AG04450 (cell line): ENCODE measurements around the gene DCDC2C. TPM values are rescaled to one million over a fixed set of nuclear protein-coding genes. Genes with fewer than 3 reads are reported as not detected.
A peak's percentile ranks its signal among the peaks of the same experiment; 100 is the strongest.

Experiments
- CTCF ChIA-PET: fragments of 300-600, 350-600 bp; formaldehyde crosslinking; extraction: SDS; loops from one replicate; lab custom pipeline; 2022; ENCODE audit warnings: antibody characterized with exemption, inconsistent platforms; lab: Charles Lee
- POLR2A ChIA-PET: fragments of 350-600 bp; formaldehyde crosslinking; extraction: SDS; loops from one replicate; lab custom pipeline; 2021; ENCODE audit warnings: antibody characterized with exemption, inconsistent platforms; lab: Yijun Ruan, JAX
- DNase-seq: peaks from one replicate; pipeline ENCODE4 v3.0.0-alpha.2; 2011; ENCODE audit warnings: low read depth, low spot score
- H3K27ac ChIP-seq: one replicate; pipeline ENCODE4 v1.5.1; 2012; ENCODE audit warnings: low read depth, low read length, control low read depth
- H3K27me3 ChIP-seq: one replicate; pipeline ENCODE4 v1.6.0; 2012; ENCODE audit warnings: low read length; ENCODE audit not compliant: control insufficient read depth, insufficient read depth
- H3K4me3 ChIP-seq: 2 replicates; pipeline ENCODE4 v1.5.1; 2011; ENCODE audit warnings: mild to moderate bottlenecking, low read depth, low read length, control low read depth
- H3K9me3 ChIP-seq: 2 replicates; pipeline ENCODE4 v1.5.1; 2012; ENCODE audit warnings: low read length; ENCODE audit not compliant: control insufficient read depth, insufficient read depth
- CTCF ChIP-seq: IDR thresholded peaks from 2 replicates; pipeline ENCODE4 v1.5.1; 2011; ENCODE audit warnings: low read depth, low read length, control low read depth, inconsistent platforms
- polyA plus RNA-seq: library from polyadenylated mRNA; depleted of rRNA; stranded (reverse); fragments of >200 nt; gene quantifications from 2 replicates; pipeline ENCODE4 v1.2.3, GENCODE V29; 2011

Gene DCDC2C
- polyA plus RNA-seq, 1 experiment: not detected

GRCh38 chr2:3731829-3732228, 28.5 kb downstream of the DCDC2C start:
- CTCF ChIA-PET: interaction anchor here (0.6 to 2.0 kb wide), 3 partner anchors 11 to 95 kb away, joined by 3 to 14 read pairs (median 3); no protein-coding TSS in a partner anchor
- DNase-seq: no peak
- TF ChIP-seq CTCF: no peak
- H3K4me3 ChIP-seq: no peak overlapping the region
- no peak overlapping the region for H3K27ac ChIP-seq
- POLR2A ChIA-PET: no interaction called here
- H3K9me3 ChIP-seq: no peaks in the 10 kb centered on the region
- H3K27me3 ChIP-seq: peaks cover 7% of the 10 kb centered on the region

GRCh38 chr2:3736112-3736511, 32.7 kb downstream of the DCDC2C start:
- no peak for DNase-seq
- no peak overlapping the region for H3K4me3 ChIP-seq
- CTCF ChIA-PET: interaction anchor here (2.8 to 6.5 kb wide), 2 partner anchors 8 to 91 kb away, joined by 14 to 72 read pairs; no protein-coding TSS in a partner anchor
- TF ChIP-seq CTCF: no peak
- no peak overlapping the region for H3K27ac ChIP-seq
- H3K27me3 ChIP-seq: peaks cover 13% of the 10 kb centered on the region
- no peaks in the 10 kb centered on the region for H3K9me3 ChIP-seq
- POLR2A ChIA-PET: no interaction called here

- DNase-seq: no peak
- no peak for TF ChIP-seq CTCF
- ChIA-PET CTCF (interaction anchor here (0.6 to 6.5 kb wide), 3 partner anchors 9 to 90 kb away, joined by 3 to 72 read pairs (median 14); no protein-coding TSS in a partner anchor), POLR2A (interaction anchor here (0.6 kb wide), 1 partner anchor 87 kb away, joined by 4 read pairs; no protein-coding TSS in a partner anchor)
- Histone ChIP-seq H3K27me3 (peaks cover 13% of the 10 kb centered on the region), H3K27ac (no peak overlapping the region), H3K9me3 (no peaks in the 10 kb centered on the region), H3K4me3 (no peak overlapping the region)
Observed at GRCh38 chr2:3737128-3737527, 33.8 kb downstream of the DCDC2C start.

GRCh38 chr2:3738454-3738853, 35.1 kb downstream of the DCDC2C start:
- peak; percentile 67 for TF ChIP-seq CTCF
- no peaks in the 10 kb centered on the region for H3K9me3 ChIP-seq
- peaks cover 13% of the 10 kb centered on the region for H3K27me3 ChIP-seq
- H3K4me3 ChIP-seq: no peak overlapping the region
- POLR2A ChIA-PET: no interaction called here
- DNase-seq: no peak
- no peak overlapping the region for H3K27ac ChIP-seq
- CTCF ChIA-PET: interaction anchor here (0.6 to 6.5 kb wide), 12 partner anchors 8 to 91 kb away, joined by 3 to 72 read pairs (median 4); no protein-coding TSS in a partner anchor

- no peak for DNase-seq
- CTCF ChIA-PET: interaction anchor here (0.7 to 6.5 kb wide), 8 partner anchors 11 to 90 kb away, joined by 3 to 72 read pairs (median 4); no protein-coding TSS in a partner anchor
- POLR2A ChIA-PET: no interaction called here
- Histone ChIP-seq H3K4me3 (no peak overlapping the region), H3K27ac (no peak overlapping the region), H3K27me3 (peaks cover 13% of the 10 kb centered on the region), H3K9me3 (no peaks in the 10 kb centered on the region)
- TF ChIP-seq CTCF: no peak
Observed at GRCh38 chr2:3739313-3739712, 35.9 kb downstream of the DCDC2C start.
